HCT116 (cell line): ENCODE results near the gene ZNF670. TPM values are rescaled to one million over a fixed set of nuclear protein-coding genes. Genes with fewer than 3 reads are reported as not detected.

ENCODE experiments used
- ATAC-seq: fragments of 200-7000 bp; cut with Tn5 transposase; 2 replicates; pipeline ENCODE4 v1.9.1; 2020; ENCODE audit warnings: mild to moderate bottlenecking, moderate library complexity
- BruUV-seq: library from RNA; stranded (reverse); fragments of 400-500 nt; replicated peaks from 2 replicates; lab custom pipeline; 2021; lab: Mats Ljungman, UMichigan
- CTCF ChIA-PET: fragments of 300-600 bp; sonication (Branson Sonifier 250); formaldehyde crosslinking; loops from one replicate; lab custom pipeline; 2021; ENCODE audit warnings: antibody characterized with exemption; lab: Charles Lee
- POLR2A ChIA-PET: fragments of 300-600, 350-600 bp; sonication (Branson Sonifier 250); formaldehyde crosslinking; loops from one replicate; lab custom pipeline; 2021; ENCODE audit warnings: antibody characterized with exemption; lab: Charles Lee
- RAD21 ChIA-PET, 2 experiments: fragments of 300-600 bp; sonication (Branson Sonifier 250); formaldehyde crosslinking; loops; one replicate each; lab custom pipeline; 2023; ENCODE audit warnings: low total read pairs in 2 of 2; ENCODE audit not compliant: uncharacterized antibody in 2 of 2, unreplicated experiment in 2 of 2, low non-redundant PET in 1 of 2; lab: Charles Lee
- DNase-seq: peaks from one replicate; pipeline ENCODE4 v3.0.0-alpha.2; 2010; ENCODE audit warnings: low read depth, low spot score
- H2AFZ ChIP-seq: fragments of 200-600 bp; shearing (Covaris generic), sonication (generic); 2 replicates; pipeline ENCODE4 v1.6.1; 2017; ENCODE audit warnings: low read depth, mixed run types, mixed read lengths, antibody characterized with exemption, low read length; ENCODE audit not compliant: poor library complexity, severe bottlenecking
- H3K27ac ChIP-seq: 2 replicates; pipeline ENCODE4 v1.5.1; 2012; ENCODE audit warnings: low read depth, low read length
- H3K27me3 ChIP-seq: fragments of 200-600 bp; sonication (generic); 2 replicates; pipeline ENCODE4 v1.6.1; 2016; ENCODE audit warnings: mixed run types, low read length, mixed read lengths; ENCODE audit not compliant: insufficient read depth
- H3K36me3 ChIP-seq, 2 experiments: fragments of 200-500 bp in 1 of 2; fragments of 200-600 bp in 1 of 2; sonication (Bioruptor generic) in 1 of 2; sonication (generic) in 1 of 2; 2 replicates each; pipeline versions ENCODE4 v1.5.1 to v1.6.1; 2014 to 2016; ENCODE audit warnings: low read length in 2 of 2, inconsistent platforms in 1 of 2, mixed read lengths in 1 of 2, mixed run types in 1 of 2; ENCODE audit not compliant: insufficient read depth in 2 of 2, control insufficient read depth in 1 of 2
- H3K4me1 ChIP-seq, 2 experiments: fragments of 200-600 bp in 1 of 2; sonication (generic) in 1 of 2; 2 replicates each; pipeline versions ENCODE4 v1.5.1 to v1.6.1; 2012 to 2017; ENCODE audit warnings: low read length in 2 of 2, inconsistent platforms in 1 of 2, mild to moderate bottlenecking in 1 of 2, mixed read lengths in 1 of 2, mixed run types in 1 of 2, moderate library complexity in 1 of 2; ENCODE audit not compliant: insufficient read depth in 2 of 2, control insufficient read depth in 1 of 2
- H3K4me2 ChIP-seq: fragments of 200-600 bp; sonication (generic); 2 replicates; pipeline ENCODE4 v1.6.1; 2017; ENCODE audit warnings: mixed run types, low read length, mixed read lengths
- H3K4me3 ChIP-seq, 2 experiments: fragments of 200-600 bp in 1 of 2; sonication (generic) in 1 of 2; replicated peaks in 1 of 2; 2 replicates each; pipeline ENCODE4 v1.5.1; 2011 to 2016; ENCODE audit warnings: low read length in 2 of 2, control low read depth in 1 of 2, low read depth in 1 of 2, mild to moderate bottlenecking in 1 of 2, mixed read lengths in 1 of 2, mixed run types in 1 of 2
- H3K79me2 ChIP-seq: fragments of 200-600 bp; sonication (generic); 2 replicates; pipeline ENCODE4 v1.6.1; 2017; ENCODE audit warnings: mild to moderate bottlenecking, mixed run types, low read length, moderate library complexity, mixed read lengths; ENCODE audit not compliant: insufficient read depth
- H3K9ac ChIP-seq: fragments of 200-600 bp; sonication (generic); 2 replicates; pipeline ENCODE4 v1.6.1; 2016; ENCODE audit warnings: low read length, mixed read lengths
- H3K9me2 ChIP-seq: fragments of 200-600 bp; sonication (generic), shearing (Covaris generic); 2 replicates; pipeline ENCODE4 v1.6.1; 2017; ENCODE audit warnings: mixed run types, mild to moderate bottlenecking, moderate library complexity; ENCODE audit not compliant: insufficient read depth
- H3K9me3 ChIP-seq, 2 experiments: fragments of 200-500 bp in 1 of 2; fragments of 200-600 bp in 1 of 2; sonication (Bioruptor generic) in 1 of 2; sonication (generic) in 1 of 2; 2 replicates each; pipeline ENCODE4 v1.6.1; 2014 to 2017; ENCODE audit warnings: low read length in 2 of 2, mixed read lengths in 2 of 2, inconsistent platforms in 1 of 2, low read depth in 1 of 2, mild to moderate bottlenecking in 1 of 2, mixed run types in 1 of 2, moderate library complexity in 1 of 2; ENCODE audit not compliant: control insufficient read depth in 1 of 2, insufficient read depth in 1 of 2
- H4K20me1 ChIP-seq: fragments of 200-600 bp; sonication (generic), shearing (Covaris generic); 2 replicates; pipeline ENCODE4 v1.6.1; 2017; ENCODE audit warnings: mixed run types, mild to moderate bottlenecking, moderate library complexity; ENCODE audit not compliant: insufficient read depth
- CTCF ChIP-seq, 3 experiments: fragments of 200-600 bp in 1 of 3; sonication (generic) in 1 of 3; IDR thresholded peaks in 2 of 3; conservative IDR thresholded peaks in 1 of 3; 2 replicates each; pipeline ENCODE4 v1.5.1; 2012 to 2017; ENCODE audit warnings: low read depth in 2 of 3, low read length in 2 of 3, antibody characterized with exemption in 1 of 3, borderline replicate concordance in 1 of 3, control low read depth in 1 of 3, mild to moderate bottlenecking in 1 of 3, mixed read lengths in 1 of 3, mixed run types in 1 of 3, moderate library complexity in 1 of 3; ENCODE audit not compliant: insufficient read depth in 1 of 3
- ELF1 ChIP-seq: IDR thresholded peaks from 2 replicates; pipeline ENCODE4 v1.6.1; 2012; ENCODE audit warnings: low read depth, borderline replicate concordance
- FOSL1 ChIP-seq: IDR thresholded peaks from 2 replicates; pipeline ENCODE4 v1.6.1; 2012; ENCODE audit warnings: low read depth
- JUND ChIP-seq: IDR thresholded peaks from 2 replicates; pipeline ENCODE4 v1.6.1; 2012
- POLR2AphosphoS5 ChIP-seq: IDR thresholded peaks from 2 replicates; pipeline ENCODE4 v1.6.1; 2011; ENCODE audit warnings: mild to moderate bottlenecking, low read depth, low read length, moderate library complexity
- SP1 ChIP-seq: IDR thresholded peaks from 2 replicates; pipeline ENCODE4 v1.6.1; 2012; ENCODE audit warnings: low read depth
- SRF ChIP-seq: IDR thresholded peaks from 2 replicates; pipeline ENCODE4 v1.6.1; 2012; ENCODE audit warnings: low read depth
- TCF7L2 ChIP-seq: IDR thresholded peaks from 2 replicates; pipeline ENCODE4 v1.7.0; 2011; ENCODE audit warnings: borderline replicate concordance, inconsistent platforms; ENCODE audit not compliant: insufficient read depth, insufficient read length; ENCODE audit errors: extremely low read depth
- ZBTB33 ChIP-seq: IDR thresholded peaks from 2 replicates; pipeline ENCODE4 v1.6.1; 2011; ENCODE audit warnings: mild to moderate bottlenecking, low read length, moderate library complexity; ENCODE audit not compliant: insufficient replicate concordance; ENCODE audit errors: extremely low read depth
- ZFX ChIP-seq: fragments of 450-650 bp; IDR thresholded peaks from 2 replicates; pipeline ENCODE4 v1.6.1; 2017
- ZNF274 ChIP-seq: fragments of 200-500 bp; sonication (Bioruptor generic); IDR thresholded peaks from 2 replicates; pipeline ENCODE4 v1.6.1; 2014; ENCODE audit warnings: mild to moderate bottlenecking, low read depth, low read length, inconsistent platforms
- intact Hi-C: fragments of 100-400 bp; cut with micrococcal nuclease; formaldehyde crosslinking; loops from 2 replicates; pipeline ENCODE4 v1.10.0; 2022
- total RNA-seq: library from RNA; stranded (reverse); gene quantifications from one replicate; pipeline ENCODE4 v1.2.1, GENCODE V29; 2021; ENCODE audit not compliant: unreplicated experiment

ZNF670 gene
- total RNA-seq, 1 experiment from 2014 or later = 6.9 TPM

DNA sequence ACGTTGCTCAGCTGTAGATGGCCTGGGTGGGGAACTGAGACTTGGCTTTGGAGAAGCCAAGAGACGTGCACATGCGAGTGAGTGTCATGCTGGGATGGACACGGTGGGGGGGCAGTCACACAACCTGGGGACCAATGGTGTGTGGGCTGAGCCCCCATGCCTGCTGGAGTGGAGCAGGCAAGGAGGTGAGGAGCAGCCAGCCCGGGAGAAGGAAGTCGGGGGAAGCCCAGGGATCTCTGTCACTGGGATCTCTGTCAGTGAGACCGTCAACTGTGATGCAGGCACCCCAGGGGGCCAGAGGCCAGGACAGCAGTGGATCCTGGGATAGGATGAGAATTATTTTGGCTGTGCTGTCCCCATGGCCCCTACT, 36.5 kb upstream of the ZNF670 start:
- Histone ChIP-seq H3K79me2 (no peaks in the 10 kb centered on the region), H2AFZ (no peak overlapping the region), H3K36me3 (no peaks in the 10 kb centered on the region)
- no peak for TF ChIP-seq POLR2AphosphoS5
- TF ChIP-seq TCF7L2 = no peak
- no peak for TF ChIP-seq JUND
- TF ChIP-seq ZFX = no peak
- TF ChIP-seq SP1 = no peak
- TF ChIP-seq, all 23 proteins: peak for 0
- Histone ChIP-seq H3K9me2 (no peaks in the 10 kb centered on the region), H3K9me3 (no peaks in the 10 kb centered on the region), H3K27ac (no peak overlapping the region), H4K20me1 (no peaks in the 10 kb centered on the region), H3K4me1 (peaks cover 0 to 15% of the 10 kb centered on the region in 2 experiments; a peak in 1 of 4 replicates), H3K9ac (no peak overlapping the region), H3K4me2 (no peak overlapping the region), H3K27me3 (no peaks in the 10 kb centered on the region), H3K4me3 (no peak overlapping the region)
- DNase-seq = no peak
- ATAC-seq = no peak
- intact Hi-C loops = no loop called here
- ChIA-PET CTCF (no interaction called here), POLR2A (no interaction called here), RAD21 (no interaction called here)
- no TSS peak for BruUV-seq

GRCh38 chr1:247114351-247115140, 35.9 kb upstream of the ZNF670 start:
- intact Hi-C loops = no loop called here
- TF ChIP-seq ZBTB33 = no peak
- TF ChIP-seq CTCF (IDR thresholded peaks at IDR 0.05 in 2 of 3, conservative IDR thresholded peaks at IDR 0.05 in 1 of 3; ENCODE audit: borderline replicate concordance in 1 of 3, insufficient read depth in 1 of 3, low read depth in 2 of 3, low read length in 2 of 3) = no peak
- TF ChIP-seq POLR2AphosphoS5 = no peak
- no peak for TF ChIP-seq TCF7L2
- no peak for TF ChIP-seq SRF
- TF ChIP-seq ELF1 = no peak
- no peak for TF ChIP-seq ZNF274
- TF ChIP-seq FOSL1 = no peak
- TF ChIP-seq, all 23 proteins: peak for 0
- no peaks in the 10 kb centered on the region for H3K79me2 ChIP-seq
- no peak overlapping the region for H3K9ac ChIP-seq
- H3K9me3 ChIP-seq = no peaks in the 10 kb centered on the region
- DNase-seq = no peak
- ChIA-PET CTCF (no interaction called here), POLR2A (no interaction called here), RAD21 (no interaction called here)
- no TSS peak for BruUV-seq
- no peak overlapping the region for H2AFZ ChIP-seq
- no peaks in the 10 kb centered on the region for H3K36me3 ChIP-seq
- H3K4me3 ChIP-seq = no peak overlapping the region
- no peak overlapping the region for H3K27ac ChIP-seq
- peaks cover 0 to 15% of the 10 kb centered on the region in 2 experiments; a peak in 1 of 4 replicates for H3K4me1 ChIP-seq
- ATAC-seq = no peak
- no peaks in the 10 kb centered on the region for H4K20me1 ChIP-seq
- H3K4me2 ChIP-seq = no peak overlapping the region
- H3K9me2 ChIP-seq = no peaks in the 10 kb centered on the region
- no peaks in the 10 kb centered on the region for H3K27me3 ChIP-seq
